HG03432 (cell line): ENCODE data around the gene OXLD1.

ENCODE experiments used
- ATAC-seq: cut with Tn5 transposase; IDR thresholded peaks from one replicate; pipeline ENCODE4 v1.9.1; 2021; ENCODE audit warnings: mild to moderate bottlenecking, moderate library complexity; ENCODE audit not compliant: unreplicated experiment

The OXLD1 gene

DNA sequence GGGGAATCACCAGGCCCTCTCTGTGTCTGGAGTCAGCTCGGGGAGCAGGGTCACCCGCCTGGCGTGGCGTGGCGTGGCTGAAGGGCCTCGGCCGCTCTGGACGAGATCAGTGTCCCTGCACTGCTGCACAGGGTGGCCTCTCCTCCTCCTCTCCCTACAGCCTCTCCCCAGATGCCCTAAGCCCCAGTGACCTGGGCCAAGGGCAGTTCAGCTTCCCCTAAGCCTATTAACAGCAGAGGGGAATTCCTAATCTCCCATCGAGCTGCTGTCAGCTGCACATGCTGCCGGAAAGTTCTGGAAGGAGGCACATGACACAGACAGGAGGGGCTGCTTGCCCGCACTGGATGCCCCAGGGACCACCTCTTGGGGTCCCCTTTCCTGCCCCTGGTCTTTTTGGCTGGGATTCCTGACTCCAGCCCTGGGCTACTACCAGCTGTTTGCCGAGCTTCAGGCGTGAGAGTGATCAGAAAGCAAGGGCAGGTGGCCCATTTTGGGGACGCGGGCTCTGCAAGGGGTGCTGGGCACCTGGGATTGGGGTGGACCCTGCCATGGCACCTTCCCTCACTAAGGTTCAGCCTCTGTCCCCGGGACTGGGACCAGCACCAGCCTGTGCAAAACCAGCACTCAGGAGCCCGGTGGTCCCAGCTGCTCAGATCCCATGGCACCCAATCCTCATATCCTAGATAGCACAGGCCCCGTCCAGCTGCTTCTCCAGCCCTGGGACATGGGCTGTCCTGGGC is 10.9 kb downstream of the OXLD1 start:
- no peak for ATAC-seq

DNA sequence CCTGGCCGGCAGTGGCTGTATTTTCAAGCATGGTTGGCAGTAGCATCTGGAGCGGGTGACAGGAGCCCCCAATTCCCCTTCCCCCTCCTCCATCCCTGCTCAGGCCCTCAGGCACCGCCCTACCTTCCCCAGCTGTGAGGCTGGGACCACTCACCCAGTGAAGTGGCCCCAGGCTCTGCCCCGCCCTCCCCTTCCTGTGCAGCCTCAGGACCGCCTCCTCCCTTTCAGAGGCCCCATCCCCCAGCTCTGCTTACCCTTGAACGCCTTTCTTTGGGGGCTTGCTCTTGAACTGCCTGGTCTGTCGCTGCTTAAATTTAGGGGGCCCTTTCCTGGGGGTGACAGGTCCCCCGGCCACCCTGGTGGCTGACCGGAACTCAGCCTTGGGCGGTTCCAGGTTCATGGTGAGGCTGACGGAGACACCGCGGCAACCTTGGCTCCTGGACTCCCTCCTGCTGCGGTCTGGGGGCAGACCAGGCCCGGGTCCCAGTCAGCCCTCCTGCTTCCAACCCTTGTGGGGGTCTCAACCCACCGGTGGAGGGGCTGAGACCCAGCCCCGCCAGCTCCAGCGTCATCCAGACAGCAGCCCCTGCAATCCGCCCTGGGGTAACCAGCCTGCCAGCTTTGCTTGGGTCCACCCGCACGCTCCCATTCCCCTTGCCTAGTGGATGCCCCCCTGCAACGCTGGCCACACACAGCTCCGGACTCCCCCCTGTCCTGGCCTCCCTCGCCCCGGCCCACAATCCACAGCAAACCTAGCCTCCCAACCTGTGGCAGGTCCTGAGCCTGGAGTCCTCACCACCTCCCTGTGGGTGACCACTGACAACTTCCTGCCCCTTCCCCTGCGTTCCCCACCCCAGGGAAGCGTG is 13.3 kb downstream of the OXLD1 start:
- no peak for ATAC-seq

DNA sequence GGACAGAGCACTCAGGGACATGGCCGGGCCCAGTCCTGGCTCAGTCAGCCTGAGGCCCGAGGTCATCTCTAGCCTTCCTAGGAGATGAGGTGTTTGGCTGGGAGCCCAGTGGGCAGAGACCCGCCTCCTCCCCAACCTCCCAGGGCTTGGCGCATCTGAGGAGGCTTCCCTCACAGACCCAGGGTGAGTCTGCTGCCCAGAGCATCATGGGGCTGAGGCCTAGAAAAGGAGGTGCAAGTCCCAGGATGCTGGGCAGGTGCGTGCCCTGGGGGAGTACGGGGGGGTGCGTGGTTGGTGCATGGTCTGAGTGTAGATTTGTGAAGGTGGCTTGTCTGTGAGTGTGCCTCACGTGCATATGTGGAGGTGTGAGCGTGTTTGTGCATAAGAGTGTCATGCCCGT is 14.7 kb downstream of the OXLD1 start:
- no peak for ATAC-seq

DNA sequence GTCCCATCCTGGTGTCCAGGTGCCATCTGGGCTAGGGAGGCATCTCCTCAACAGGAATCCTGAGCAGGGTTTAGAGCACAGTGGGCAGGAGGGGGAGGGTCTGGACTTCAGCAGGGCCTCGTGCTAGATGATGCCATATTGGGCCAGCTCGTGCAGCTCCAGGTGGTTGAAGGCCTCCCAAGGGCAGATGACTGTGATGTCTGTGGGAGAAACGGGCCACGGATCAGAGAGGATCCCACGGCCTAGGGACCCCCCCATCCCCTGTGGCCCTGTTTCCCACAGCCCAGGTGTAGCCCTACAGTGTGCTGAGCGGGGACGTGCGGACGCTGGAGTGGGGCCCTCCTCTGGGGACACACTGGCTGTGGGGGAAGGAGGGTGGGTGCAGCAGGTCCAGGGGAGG is 15.5 kb downstream of the OXLD1 start:
- no peak for ATAC-seq

DNA sequence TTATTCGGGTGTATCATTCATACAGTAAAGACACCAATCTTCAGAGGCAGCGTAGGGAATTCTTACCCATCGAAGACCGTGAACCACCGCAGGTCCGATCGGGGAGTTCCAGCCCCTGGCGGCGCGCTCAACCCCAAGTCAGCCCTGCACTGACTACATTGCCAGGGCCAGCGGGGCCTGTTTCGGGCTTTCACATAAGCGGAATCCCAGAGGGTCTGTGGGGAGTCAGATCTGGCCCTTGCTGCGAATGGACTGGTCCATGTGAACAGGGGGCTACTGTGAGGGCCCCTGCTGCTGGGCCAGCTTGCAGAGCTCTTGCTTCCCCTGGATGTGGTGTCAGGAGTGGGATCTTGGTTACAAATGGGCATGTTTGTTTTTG is 17.7 kb downstream of the OXLD1 start:
- no peak for ATAC-seq

DNA sequence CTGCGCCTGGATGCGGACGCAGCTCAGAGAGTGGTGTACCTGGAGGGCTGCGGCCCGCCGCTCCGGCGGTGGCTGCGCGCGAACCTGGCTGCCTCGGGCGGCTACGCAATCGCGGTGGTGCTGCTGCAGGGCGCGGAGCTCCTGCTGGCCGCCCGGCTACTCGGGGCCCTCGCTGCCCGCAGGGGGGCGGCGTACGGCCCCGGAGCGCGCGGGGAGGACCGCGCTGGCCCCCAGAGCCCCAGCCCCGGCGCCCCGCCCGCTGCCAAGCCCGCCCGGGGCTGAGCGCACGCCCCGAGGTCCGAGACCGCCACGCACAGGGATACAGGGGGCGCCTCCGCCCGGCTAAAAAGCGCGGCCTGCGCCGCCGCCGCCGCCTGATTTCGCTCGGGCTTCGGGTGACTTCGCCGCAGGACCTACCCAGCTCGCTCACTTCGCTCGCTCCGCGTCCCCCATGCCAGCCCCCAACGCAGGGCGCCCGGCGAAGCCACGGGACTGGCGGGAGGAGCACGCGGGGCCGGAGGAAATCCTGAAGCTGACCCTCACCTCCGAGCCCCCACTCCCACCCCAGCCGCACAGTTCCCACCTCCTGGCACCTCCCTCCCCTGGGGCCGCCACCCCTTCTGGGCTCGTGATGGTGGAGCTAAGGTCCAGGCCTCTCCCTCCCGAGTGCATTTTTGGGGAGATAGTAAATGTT is 18.2 kb downstream of the OXLD1 start:
- ATAC-seq, result no peak

DNA sequence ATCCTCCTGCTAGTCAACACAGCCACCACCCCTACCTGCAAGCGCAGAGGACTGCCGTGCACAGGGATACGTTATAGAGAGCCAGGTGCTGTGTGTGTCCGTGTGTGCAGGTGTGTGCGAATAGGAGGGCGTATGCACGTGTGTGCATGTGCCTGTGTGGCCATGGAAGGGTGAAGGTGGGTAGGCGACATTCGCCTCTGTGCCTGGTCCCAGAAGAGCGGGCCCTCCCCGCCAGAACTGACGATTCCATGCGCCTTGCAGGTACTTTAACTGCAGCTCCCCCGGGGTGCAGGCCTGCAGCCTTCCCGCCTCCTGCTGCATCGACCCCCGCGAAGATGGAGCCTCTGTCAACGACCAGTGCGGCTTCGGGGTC is 18.8 kb downstream of the OXLD1 start:
- ATAC-seq, result no peak

DNA sequence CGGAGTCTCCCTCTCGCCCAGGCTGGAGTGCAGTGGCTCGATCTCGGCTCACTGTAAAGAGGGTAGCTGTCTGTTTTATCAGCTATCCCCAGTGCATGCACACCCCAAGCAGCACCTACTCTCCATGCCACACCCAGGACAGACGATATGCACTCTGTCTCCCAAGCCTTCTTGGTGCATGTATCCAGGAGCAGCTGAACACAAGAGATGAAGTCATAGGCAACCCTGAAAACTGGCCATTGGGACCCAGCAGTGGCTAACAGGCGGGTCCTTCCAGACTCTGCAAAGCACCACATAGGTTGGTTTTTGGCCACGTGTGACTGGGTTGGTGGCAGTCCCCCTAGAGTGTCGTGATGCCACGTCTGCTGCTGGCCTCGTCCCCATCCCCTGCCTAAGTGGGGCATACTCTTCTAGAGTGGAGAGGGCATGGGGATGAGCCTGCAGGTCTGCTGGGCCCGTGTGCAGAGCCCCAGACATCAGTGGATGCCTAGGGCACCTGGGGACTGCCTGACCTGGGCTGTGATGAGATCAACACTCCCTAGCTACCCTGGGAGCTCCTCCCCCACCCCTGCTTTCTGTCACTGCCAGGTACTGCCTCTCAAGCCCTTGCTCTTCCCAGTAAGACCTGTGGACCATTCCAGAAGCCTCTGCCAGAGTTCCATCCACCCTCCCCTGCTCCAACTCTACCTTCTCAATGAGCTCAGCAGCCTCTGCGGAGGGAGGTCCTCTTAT is 19.4 kb downstream of the OXLD1 start:
- no peak for ATAC-seq

DNA sequence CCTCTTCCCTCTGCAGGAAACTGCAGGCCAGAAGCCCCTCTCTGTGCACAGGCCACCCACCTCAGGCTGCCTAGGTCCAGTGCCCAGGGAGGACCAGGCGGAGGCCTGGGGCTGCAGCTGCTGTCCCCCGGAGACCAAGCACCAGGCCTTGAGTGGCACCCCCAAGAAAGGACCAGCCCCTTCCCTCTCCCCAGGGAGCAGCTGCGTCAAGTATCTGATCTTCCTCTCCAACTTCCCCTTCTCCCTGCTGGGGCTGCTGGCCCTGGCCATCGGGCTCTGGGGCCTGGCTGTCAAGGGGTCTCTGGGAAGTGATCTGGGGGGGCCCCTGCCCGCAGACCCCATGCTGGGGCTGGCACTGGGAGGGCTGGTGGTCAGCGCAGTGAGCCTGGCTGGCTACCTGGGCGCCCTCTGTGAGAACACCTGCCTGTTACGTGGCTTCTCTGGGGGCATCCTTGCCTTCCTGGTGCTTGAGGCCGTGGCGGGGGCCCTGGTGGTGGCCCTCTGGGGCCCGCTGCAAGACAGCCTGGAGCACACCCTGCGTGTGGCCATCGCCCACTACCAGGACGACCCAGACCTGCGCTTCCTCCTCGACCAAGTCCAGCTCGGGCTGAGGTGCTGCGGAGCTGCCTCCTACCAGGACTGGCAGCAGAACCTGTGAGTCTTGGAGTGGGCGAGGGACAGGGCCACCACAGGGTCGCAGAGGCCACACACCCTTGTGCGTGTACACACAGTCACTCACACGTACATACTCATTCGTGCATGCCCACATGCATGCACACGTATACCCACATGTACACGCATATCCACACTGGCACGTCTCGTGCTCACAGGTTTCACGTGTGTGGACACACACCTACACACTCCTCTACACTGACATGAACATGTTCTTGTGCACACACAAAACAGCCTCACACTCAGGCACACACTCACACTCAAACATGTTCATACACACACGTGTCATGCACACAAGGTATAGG is 21.1 kb downstream of the OXLD1 start:
- ATAC-seq, result no peak

DNA sequence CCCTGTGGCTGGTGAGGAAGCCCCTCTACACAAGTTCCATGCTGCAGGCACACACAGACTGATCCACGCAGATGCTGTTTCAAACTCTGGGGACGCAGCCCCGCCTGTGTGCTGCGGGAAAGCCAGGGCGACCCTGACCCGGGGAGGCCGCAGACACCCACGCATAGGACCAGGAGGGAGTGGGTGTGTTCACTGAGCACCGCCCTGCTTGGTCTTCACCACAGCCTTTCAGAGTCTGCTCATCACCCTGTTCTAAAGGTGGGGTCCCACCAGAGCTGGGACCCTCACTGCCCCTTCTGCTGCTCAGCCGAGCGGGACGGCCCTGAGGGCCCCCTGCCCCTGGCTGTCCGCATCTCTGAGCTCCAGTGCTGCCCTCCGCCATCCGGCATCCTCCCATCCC is 21.9 kb downstream of the OXLD1 start:
- ATAC-seq, result no peak

DNA sequence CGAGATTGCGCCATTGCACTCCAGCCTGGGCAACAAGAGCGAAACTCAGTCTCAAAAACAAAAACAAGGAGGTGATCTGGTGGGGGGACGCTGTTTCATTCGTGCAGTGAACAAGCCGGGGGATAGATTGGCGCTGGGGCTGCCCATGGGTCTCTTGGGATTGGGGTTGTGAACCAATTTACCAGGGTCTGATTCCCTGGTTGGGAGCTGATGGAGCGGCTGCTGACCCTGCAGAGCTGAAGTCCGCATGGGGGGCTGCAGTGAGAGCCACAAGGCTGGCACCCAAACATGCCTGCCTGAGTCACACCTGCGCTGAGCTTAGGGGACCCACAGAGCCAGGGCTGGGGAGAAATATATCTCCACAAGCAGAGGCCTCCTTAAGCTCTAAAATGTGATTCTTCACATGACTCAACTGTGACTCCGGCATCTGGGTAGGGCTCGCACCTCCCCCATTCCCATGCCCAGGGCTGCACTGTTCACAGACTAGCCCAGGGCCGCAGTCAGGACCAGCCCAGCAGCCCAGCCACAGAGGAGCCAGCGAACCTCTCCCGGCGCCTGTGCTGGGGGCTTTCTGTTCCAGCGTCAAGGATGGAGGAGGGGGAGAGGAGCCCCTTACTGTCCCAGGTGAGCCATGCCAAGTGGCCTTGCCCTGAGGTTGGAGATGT is 24.4 kb downstream of the OXLD1 start:
- no peak for ATAC-seq

DNA sequence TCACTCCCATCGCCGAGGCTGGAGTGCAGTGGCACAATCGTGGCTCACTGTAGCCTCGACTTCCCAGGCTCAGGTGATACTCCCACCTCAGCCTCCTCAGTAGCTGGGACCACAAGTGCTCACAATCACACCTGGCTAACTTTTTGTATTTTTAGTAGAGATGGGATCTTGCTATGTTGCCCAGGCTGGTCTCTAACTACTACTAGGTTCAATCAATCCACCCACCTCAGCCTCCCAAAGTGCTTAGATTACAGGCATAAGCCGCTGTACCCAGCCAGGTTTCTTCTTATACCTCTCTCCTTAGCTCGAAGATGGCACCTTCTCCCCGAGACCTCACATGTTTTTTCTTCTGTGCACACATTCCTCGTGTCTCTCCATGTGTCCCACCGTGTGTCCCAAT is 26.4 kb downstream of the OXLD1 start:
- no peak for ATAC-seq

DNA sequence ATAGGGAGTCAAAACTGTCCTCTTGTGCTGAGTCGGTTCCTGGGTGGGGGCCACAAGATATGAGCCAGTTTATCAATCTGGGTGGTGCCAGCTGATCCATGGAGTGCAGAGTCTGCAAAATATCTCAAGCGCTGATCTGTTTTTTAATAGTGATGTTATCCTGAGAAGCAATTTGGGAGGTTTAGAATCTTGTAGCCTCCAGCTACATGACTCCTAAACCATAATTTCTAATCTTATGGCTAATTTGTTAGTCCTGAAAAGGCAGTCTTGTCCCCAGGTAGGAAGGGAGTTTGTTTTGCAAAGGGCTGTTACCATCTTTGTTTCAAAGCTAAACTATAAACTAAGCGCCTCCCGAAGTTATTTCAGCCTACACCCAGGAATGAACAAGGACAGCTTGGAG is 27.7 kb downstream of the OXLD1 start:
- ATAC-seq, result no peak

DNA sequence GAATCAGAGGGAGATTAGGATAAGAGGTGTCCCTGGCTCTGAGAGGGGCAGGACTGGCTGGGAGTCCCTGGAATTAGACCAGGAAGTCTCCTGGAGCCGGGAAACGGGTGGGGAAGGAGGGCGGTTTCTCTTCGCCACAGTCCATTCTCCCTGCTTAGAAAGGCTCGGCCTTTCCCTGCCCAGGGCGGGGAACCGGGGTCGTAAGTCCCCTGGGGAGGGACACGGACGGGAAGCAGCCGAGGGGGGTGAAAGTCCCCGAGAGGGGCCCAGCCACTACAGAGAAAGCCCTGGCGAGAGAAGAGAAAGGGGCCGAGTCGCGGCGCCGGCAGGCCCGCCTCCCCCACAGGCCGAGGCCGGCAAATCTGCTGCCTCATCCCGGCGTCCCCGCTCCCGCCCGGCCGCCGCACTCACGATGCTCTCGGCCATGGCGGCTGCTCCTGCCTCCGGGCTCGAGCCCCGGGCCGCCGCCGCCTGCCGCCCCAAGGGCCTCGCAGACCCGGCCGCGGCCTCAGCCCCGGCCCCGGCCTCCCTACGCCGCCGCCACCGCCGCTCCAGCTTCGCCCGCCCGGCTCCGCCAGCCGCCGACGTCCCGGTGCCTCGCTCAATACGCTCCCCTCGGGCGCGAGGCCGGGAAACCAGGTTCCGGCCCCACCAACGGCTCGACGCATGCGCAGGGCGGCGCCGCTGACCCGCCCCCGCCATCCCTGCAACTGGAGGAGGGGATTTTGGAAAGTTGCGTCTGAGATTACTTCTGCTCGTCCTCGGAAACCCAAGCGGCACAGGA is 29.7 kb downstream of the OXLD1 start, which contains the start of the genes NPLOC4 and TSPAN10:
Gene NPLOC4, minus strand, starts transcription at position 608 of the 784 bp plus-strand sequence. Its CDS starts 182 bp downstream, at position 426.
Gene TSPAN10, plus strand, starts transcription at position 692 of the 784 bp plus-strand sequence. CDS start 5,217 bp downstream, outside the sequence.
- peak; percentile 92 for ATAC-seq

DNA sequence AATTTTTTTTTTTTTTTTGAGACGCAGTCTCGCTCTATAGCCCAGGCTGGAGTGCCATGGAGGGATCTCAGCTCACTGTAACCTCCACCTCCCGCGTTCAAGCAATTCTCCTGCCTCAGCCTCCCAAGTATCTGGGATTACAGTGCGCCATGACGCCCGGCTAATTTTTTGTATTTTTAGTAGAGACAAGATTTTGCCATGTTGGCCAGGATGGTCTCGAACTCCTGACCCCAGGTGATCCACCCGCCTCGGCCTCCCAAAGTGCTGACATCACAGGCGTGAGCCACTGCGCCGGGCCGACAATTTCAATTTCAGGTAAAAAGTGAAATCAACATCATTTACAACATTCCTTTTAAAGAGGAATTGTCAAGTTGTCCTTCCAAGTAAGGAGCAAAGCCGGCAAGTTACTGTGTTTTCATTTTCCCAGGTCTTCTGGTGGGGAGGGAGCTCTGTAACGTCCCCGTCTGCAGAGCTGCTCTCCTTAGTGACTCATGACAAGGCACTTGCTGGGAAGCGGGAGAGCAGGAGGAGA is 30.4 kb downstream of the OXLD1 start:
- peak; percentile 3 for ATAC-seq

DNA sequence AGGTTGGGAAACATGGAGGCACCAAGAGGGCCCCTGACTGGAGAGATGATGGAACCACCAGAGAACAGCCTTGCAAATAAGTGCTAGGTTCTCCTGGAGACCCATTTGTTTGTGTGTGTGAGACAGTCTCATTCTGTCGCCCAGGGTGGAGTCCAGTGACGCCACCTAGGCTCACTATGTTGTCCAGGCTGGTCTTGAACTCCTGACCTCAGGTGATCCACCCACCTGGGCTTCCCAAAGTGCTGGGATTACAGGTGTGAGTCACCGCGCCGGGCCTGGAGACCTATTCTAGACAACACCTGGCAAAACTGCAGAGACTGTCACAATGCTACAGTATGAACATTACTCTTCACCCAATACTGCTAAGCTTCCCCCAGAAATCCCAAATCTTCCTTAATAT is 31.0 kb downstream of the OXLD1 start:
- no peak for ATAC-seq

DNA sequence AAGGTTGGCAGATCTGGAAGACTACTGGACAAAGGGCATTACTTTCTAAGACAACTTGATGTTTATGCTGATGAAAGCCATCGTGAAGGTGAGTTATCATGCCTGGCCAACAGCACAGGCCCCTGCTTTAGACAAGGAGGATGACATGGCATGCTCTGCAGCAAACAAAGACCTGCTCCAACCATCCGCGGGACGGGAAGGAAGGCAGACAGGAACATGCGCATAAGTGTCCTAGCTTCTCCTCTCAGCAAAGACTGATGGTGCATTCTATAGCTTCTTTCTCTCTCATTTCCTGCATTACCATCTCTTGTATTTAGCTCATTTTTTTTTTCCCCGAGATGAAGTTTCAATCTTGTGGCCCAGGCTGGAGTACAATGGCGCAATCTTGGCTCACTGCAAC is 34.9 kb downstream of the OXLD1 start:
- no peak for ATAC-seq

DNA sequence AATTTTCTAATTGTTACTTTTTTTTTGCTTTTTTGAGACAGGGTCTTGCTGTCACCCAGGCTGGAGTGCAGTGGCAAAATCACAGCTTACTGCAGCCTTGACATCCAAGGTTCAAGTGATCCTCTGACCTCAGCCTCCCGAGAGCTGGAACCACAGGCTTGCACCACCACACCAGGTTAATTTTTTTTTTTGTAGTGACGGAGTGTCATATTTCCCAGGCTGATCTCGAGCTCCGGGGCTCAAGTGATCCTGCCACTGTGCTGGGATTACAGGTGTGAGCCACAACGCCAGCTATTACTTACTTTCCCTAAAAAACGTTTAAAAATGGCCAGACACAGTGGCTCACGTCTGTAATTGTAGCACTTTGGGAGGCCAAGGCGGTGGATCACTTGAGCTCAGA is 36.1 kb downstream of the OXLD1 start:
- ATAC-seq, result no peak
